Activated CD4-positive, alpha-beta T cell treated with anti-CD3 and anti-CD28 coated beads for 36 hours (primary cell): Measurements from ENCODE around the gene SPRYD3. TPM values are rescaled to one million over a fixed set of nuclear protein-coding genes. Genes with fewer than 3 reads are reported as not detected.
"Not testable (repeated sequence)": the region's sequence is repeated elsewhere in the genome, so short reads cannot be mapped to it uniquely, and the experiment has no call there.

ENCODE experiments used
- ATAC-seq: fragments of 200-7000 bp; cut with Tn5 transposase; one replicate; pipeline ENCODE4 v1.10.0; 2021; ENCODE audit warnings: mild to moderate bottlenecking, moderate library complexity
- CTCF ChIA-PET: fragments of 350-600 bp; sonication (Branson Sonifier 250); formaldehyde crosslinking; loops from one replicate; lab custom pipeline; 2021; ENCODE audit warnings: antibody characterized with exemption; lab: Charles Lee
- POLR2A ChIA-PET: fragments of 350-600 bp; sonication (Branson Sonifier 250); formaldehyde crosslinking; loops from one replicate; lab custom pipeline; 2021; ENCODE audit warnings: antibody characterized with exemption, inconsistent platforms; lab: Charles Lee
- DNase-seq: peaks from one replicate; pipeline ENCODE4 v3.0.0-alpha.2; 2020
- H3K27ac Mint-ChIP-seq: one replicate; pipeline ENCODE4 v1.8.0; 2021; ENCODE audit warnings: mixed read lengths
- H3K27me3 Mint-ChIP-seq: one replicate; pipeline ENCODE4 v1.8.0; 2021; ENCODE audit warnings: mixed read lengths
- H3K36me3 Mint-ChIP-seq: one replicate; pipeline ENCODE4 v1.8.0; 2021; ENCODE audit warnings: low read depth, mixed read lengths
- H3K4me1 Mint-ChIP-seq: one replicate; pipeline ENCODE4 v1.8.0; 2021; ENCODE audit warnings: mixed read lengths
- H3K4me3 Mint-ChIP-seq: one replicate; pipeline ENCODE4 v1.8.0; 2021; ENCODE audit warnings: mild to moderate bottlenecking, moderate library complexity, mixed read lengths
- H3K9me3 Mint-ChIP-seq: one replicate; pipeline ENCODE4 v1.8.0; 2021; ENCODE audit warnings: low read depth, mixed read lengths
- intact Hi-C, 2 experiments: fragments of 100-400 bp; cut with DNase I in 1 of 2; cut with micrococcal nuclease in 1 of 2; formaldehyde crosslinking; loops; one replicate each; pipeline versions ENCODE4 v1.14.2 to v1.15.1; 2022 to 2024; cut with DNase I, micrococcal nuclease
- total RNA-seq, 2 experiments: library from RNA; stranded (reverse); gene quantifications; one replicate each; pipeline ENCODE4 v1.2.3, GENCODE V29; 2021

Gene SPRYD3
- total RNA-seq, 2 experiments from 2014 or later, result 13.7 to 18.2 TPM

GRCh38 chr12:53113951-53114350 lies 34.8 kb upstream of the SPRYD3 start:
- ATAC-seq (no peak), DNase-seq (no peak)
- ChIA-PET CTCF (interaction anchor here (0.8 to 1.1 kb wide), 2 partner anchors 17 to 246 kb away, joined by 3 read pairs; no protein-coding TSS in a partner anchor), POLR2A (no interaction called here)
- Mint-ChIP-seq H3K27me3 (no peaks in the 10 kb centered on the region), H3K27ac (no peak overlapping the region), H3K9me3 (no peaks in the 10 kb centered on the region), H3K4me3 (no peak overlapping the region), H3K36me3 (no peaks in the 10 kb centered on the region), H3K4me1 (no peaks in the 10 kb centered on the region)
- intact Hi-C loops, result no loop called here

GRCh38 chr12:53113136-53113705 lies 34.0 kb upstream of the SPRYD3 start:
- ChIA-PET CTCF (interaction anchor here (1.1 kb wide), 1 partner anchor 18 kb away, joined by 3 read pairs; no protein-coding TSS in a partner anchor), POLR2A (no interaction called here)
- ATAC-seq (no peak), DNase-seq (no peak)
- no peaks in the 10 kb centered on the region for H3K27me3 Mint-ChIP-seq
- no peaks in the 10 kb centered on the region for H3K9me3 Mint-ChIP-seq
- H3K36me3 Mint-ChIP-seq, result no peaks in the 10 kb centered on the region
- H3K4me3 Mint-ChIP-seq, result no peak overlapping the region
- H3K27ac Mint-ChIP-seq, result no peak overlapping the region
- no peaks in the 10 kb centered on the region for H3K4me1 Mint-ChIP-seq
- intact Hi-C loops, result no loop called here

- DNase-seq, ATAC-seq, H3K27ac Mint-ChIP-seq, H3K9me3 Mint-ChIP-seq, H3K27me3 Mint-ChIP-seq, H3K4me3 Mint-ChIP-seq, POLR2A ChIA-PET, H3K4me1 Mint-ChIP-seq, intact Hi-C loops, H3K36me3 Mint-ChIP-seq: not testable (repeated sequence)
- CTCF ChIA-PET, result interaction anchor here (1.2 kb wide), 1 partner anchor 47 kb away, joined by 4 read pairs; no protein-coding TSS in a partner anchor
These were observed 33.2 kb upstream of the SPRYD3 start for GRCh38 chr12:53112431-53112830.

DNA sequence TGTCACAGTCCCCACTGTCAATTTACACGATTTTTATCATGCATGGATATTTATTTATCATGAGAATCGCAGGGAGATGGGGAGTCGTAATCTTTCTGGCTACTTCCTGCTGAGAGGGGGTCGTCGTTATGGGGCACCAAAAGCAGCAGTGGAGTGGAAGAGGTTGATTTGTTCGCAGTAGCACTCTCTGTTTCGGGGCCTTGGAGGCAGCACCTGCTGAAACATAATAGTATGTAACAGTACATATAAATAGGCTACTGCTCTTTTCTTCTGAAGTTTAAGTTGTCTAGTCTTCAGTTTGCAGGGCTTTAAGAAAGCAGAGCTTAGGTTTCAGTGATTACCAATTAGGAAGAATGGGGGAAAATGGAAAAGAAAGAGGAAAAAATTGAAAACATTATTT lies 27.9 kb upstream of the SPRYD3 start:
- peaks cover 19% of the 10 kb centered on the region for H3K4me1 Mint-ChIP-seq
- ChIA-PET POLR2A (interaction anchor here (0.6 kb wide), 1 partner anchor 90 kb away, joined by 3 read pairs; no protein-coding TSS in a partner anchor), CTCF (interaction anchor here (1.3 kb wide), 1 partner anchor 8 kb away, joined by 4 read pairs; no protein-coding TSS in a partner anchor)
- H3K9me3 Mint-ChIP-seq, result no peaks in the 10 kb centered on the region
- intact Hi-C loops, result no loop called here
- H3K27me3 Mint-ChIP-seq, result no peaks in the 10 kb centered on the region
- ATAC-seq (no peak), DNase-seq (no peak)
- H3K27ac Mint-ChIP-seq, result no peak overlapping the region
- no peaks in the 10 kb centered on the region for H3K36me3 Mint-ChIP-seq
- H3K4me3 Mint-ChIP-seq, result no peak overlapping the region

GRCh38 chr12:53105712-53106439 lies 26.7 kb upstream of the SPRYD3 start:
- no peaks in the 10 kb centered on the region for H3K36me3 Mint-ChIP-seq

DNA sequence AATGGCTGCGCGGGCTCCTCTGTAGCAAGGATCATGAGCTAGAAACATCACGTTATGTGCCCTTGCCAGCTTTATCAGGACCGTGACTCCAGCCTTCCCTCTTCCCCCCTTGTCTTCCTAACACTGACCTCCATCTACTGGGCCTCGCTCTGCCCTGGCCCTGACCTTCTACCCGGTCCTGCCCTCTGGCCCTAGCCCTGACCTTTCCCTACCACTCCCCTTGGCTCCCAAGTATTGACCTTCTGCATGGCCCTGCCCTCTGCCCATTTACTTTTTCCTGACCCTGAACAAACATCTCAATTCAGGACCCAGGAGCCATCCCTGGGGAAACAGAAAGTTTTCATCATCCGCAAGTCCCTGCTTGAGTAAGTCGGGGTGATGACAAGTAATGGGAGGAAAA lies 26.1 kb upstream of the SPRYD3 start:
- H3K27ac Mint-ChIP-seq, result no peak overlapping the region
- ChIA-PET POLR2A (no interaction called here), CTCF (interaction anchor here (0.9 to 4.5 kb wide), 3 partner anchors 26 to 71 kb away, joined by 3 to 33 read pairs (median 3); partner anchors contain the start of gene SPRYD3)
- peaks cover 21% of the 10 kb centered on the region for H3K4me1 Mint-ChIP-seq
- no peaks in the 10 kb centered on the region for H3K27me3 Mint-ChIP-seq
- intact Hi-C loops, result no loop called here
- no peak for ATAC-seq
- DNase-seq, result no peak
- no peaks in the 10 kb centered on the region for H3K36me3 Mint-ChIP-seq
- no peaks in the 10 kb centered on the region for H3K9me3 Mint-ChIP-seq
- H3K4me3 Mint-ChIP-seq, result no peak overlapping the region

More at GRCh38 chr12:53105712-53106439, 26.7 kb upstream of the SPRYD3 start:
- H3K27me3 Mint-ChIP-seq, result no peaks in the 10 kb centered on the region
- H3K4me1 Mint-ChIP-seq, result peaks cover 21% of the 10 kb centered on the region
- H3K4me3 Mint-ChIP-seq, result no peak overlapping the region
- intact Hi-C loops, result no loop called here
- no peak overlapping the region for H3K27ac Mint-ChIP-seq
- H3K9me3 Mint-ChIP-seq, result no peaks in the 10 kb centered on the region
- no peak for ATAC-seq
- no peak for DNase-seq
- ChIA-PET CTCF (interaction anchor here (1.1 kb wide), 1 partner anchor 71 kb away, joined by 3 read pairs; no protein-coding TSS in a partner anchor), POLR2A (no interaction called here)

DNA sequence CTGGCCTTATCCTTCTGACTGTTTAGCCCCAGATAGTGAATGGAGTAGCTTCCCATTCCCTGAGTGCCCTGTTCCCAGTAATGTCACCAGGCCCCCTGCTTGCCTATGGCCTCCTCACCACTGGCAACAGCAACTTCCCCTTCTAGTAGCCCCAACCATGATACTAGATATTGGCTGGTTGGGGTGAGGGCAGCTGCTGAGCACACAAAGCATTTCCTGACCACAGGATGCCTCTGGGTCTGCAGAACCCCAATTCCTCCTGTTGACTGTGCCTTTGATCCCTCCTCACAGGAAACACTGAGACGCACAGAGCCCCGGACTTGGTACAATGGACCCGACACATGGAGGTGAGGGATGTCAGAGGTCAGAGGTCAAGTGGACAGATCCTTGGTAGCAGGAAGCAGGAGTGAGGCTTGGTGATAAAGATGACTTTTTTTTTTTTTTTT lies 24.7 kb upstream of the SPRYD3 start:
- ChIA-PET CTCF (interaction anchor here (0.6 to 7.5 kb wide), 11 partner anchors 18 to 853 kb away, joined by 3 to 277 read pairs (median 4); partner anchors contain the start of genes PFDN5 and SPRYD3), POLR2A (interaction anchor here (0.7 to 1.7 kb wide), 2 partner anchors 25 to 117 kb away, joined by 4 to 7 read pairs; partner anchors contain the start of gene SPRYD3)
- Mint-ChIP-seq H3K27me3 (no peaks in the 10 kb centered on the region), H3K4me1 (peaks cover 27% of the 10 kb centered on the region), H3K9me3 (no peaks in the 10 kb centered on the region), H3K27ac (no peak overlapping the region), H3K4me3 (no peak overlapping the region), H3K36me3 (no peaks in the 10 kb centered on the region)
- ATAC-seq (no peak), DNase-seq (no peak)
- intact Hi-C loops, result no loop called here

GRCh38 chr12:53102883-53103807 lies 24.0 kb upstream of the SPRYD3 start, which contains the start of gene SOAT2:
SOAT2 (plus strand) TSS chr12:53103486; CDS start chr12:53103578, 92 bp downstream.
- Mint-ChIP-seq H3K9me3 (no peaks in the 10 kb centered on the region), H3K27me3 (no peaks in the 10 kb centered on the region), H3K27ac (peak within 1 kb of the TSS; percentile 68), H3K4me3 (no peak within 1 kb of the TSS), H3K36me3 (no peaks in the 10 kb centered on the region), H3K4me1 (peaks cover 34% of the 10 kb centered on the region)
- ATAC-seq (peak; percentile 80), DNase-seq (peak; percentile 72)
- CTCF ChIA-PET, result interaction anchor here (0.6 to 7.5 kb wide), 25 partner anchors 12 to 853 kb away, joined by 3 to 277 read pairs (median 4); partner anchors contain the start of genes AAAS, PFDN5 and SPRYD3
- POLR2A ChIA-PET, result interaction anchor here (0.6 to 1.7 kb wide), 3 partner anchors 24 to 117 kb away, joined by 4 to 7 read pairs (median 4); partner anchors contain the start of gene SPRYD3
- intact Hi-C loops, result no loop called here

DNA sequence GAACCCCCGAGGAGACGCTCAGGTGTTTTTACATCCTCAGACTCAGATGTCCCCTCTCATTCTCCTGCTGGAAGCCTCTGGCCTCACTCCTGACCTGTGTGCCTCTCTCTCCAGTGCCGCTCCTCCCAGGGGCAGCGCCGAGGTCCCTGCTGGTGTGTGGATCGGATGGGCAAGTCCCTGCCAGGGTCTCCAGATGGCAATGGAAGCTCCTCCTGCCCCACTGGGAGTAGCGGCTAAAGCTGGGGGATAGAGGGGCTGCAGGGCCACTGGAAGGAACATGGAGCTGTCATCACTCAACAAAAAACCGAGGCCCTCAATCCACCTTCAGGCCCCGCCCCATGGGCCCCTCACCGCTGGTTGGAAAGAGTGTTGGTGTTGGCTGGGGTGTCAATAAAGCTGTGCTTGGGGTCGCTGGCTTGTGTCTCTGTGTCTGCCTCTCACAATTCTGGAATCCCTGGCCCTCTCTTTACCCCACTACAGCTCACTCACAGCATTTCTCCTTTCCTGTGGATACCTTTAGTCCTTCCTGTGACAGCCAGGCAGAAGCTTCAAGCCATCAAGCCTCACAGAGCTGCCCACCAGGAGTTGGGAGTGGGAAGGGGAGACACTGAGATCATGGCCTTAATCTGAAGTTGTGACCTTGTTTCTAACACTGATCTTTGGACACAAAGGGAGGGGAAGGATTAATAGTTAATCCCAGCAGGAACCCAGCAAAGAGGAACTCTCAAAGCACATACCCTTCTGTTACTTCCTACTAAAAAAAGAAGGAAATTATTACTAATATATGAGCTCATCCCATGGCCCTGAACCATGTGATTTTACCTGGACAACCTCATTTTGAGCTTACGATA lies 23.0 kb upstream of the SPRYD3 start:
- Mint-ChIP-seq H3K36me3 (no peaks in the 10 kb centered on the region), H3K4me1 (peaks cover 38% of the 10 kb centered on the region), H3K9me3 (no peaks in the 10 kb centered on the region), H3K27me3 (peaks cover 1% of the 10 kb centered on the region), H3K27ac (peak overlapping the region; percentile 42), H3K4me3 (no peak overlapping the region)
- POLR2A ChIA-PET, result interaction anchor here (1.7 kb wide), 1 partner anchor 23 kb away, joined by 7 read pairs; the partner anchor contains the start of gene SPRYD3
- DNase-seq, result no peak
- CTCF ChIA-PET, result interaction anchor here (0.7 to 7.5 kb wide), 23 partner anchors 11 to 326 kb away, joined by 3 to 277 read pairs (median 4); partner anchors contain the start of genes AAAS, PFDN5 and SPRYD3
- ATAC-seq, result no peak
- intact Hi-C loops, result no loop called here

GRCh38 chr12:53101266-53101665 lies 22.1 kb upstream of the SPRYD3 start:
- H3K4me1 Mint-ChIP-seq, result peaks cover 43% of the 10 kb centered on the region
- intact Hi-C loops, result no loop called here
- POLR2A ChIA-PET, result no interaction called here

More at GRCh38 chr12:53101266-53101665, 22.1 kb upstream of the SPRYD3 start:
- ATAC-seq (no peak), DNase-seq (no peak)
- Mint-ChIP-seq H3K9me3 (no peaks in the 10 kb centered on the region), H3K36me3 (no peaks in the 10 kb centered on the region), H3K27me3 (peaks cover 9% of the 10 kb centered on the region), H3K4me3 (no peak overlapping the region), H3K27ac (no peak overlapping the region)
- CTCF ChIA-PET, result interaction anchor here (0.9 to 7.5 kb wide), 4 partner anchors 22 to 55 kb away, joined by 3 to 277 read pairs (median 18); partner anchors contain the start of gene SPRYD3
